Effector memory CD4-positive, alpha-beta T cell (primary cell): ENCODE results near the gene IL12RB2.

Source experiments
- DNase-seq, 3 donors: peaks; one replicate each; pipeline ENCODE4 v3.0.0-alpha.2; 2020
- H3K27ac ChIP-seq: 2 replicates; pipeline ENCODE4 v1.7.0; 2013; ENCODE audit warnings: mild to moderate bottlenecking, low read length, moderate library complexity; ENCODE audit not compliant: insufficient read depth, poor library complexity, severe bottlenecking
- H3K27me3 ChIP-seq: replicated peaks from 2 replicates; pipeline ENCODE4 v1.7.0; 2013; ENCODE audit warnings: mild to moderate bottlenecking, low read length; ENCODE audit not compliant: insufficient read depth, control insufficient read depth, poor library complexity, severe bottlenecking
- H3K36me3 ChIP-seq: 2 replicates; pipeline ENCODE4 v1.7.0; 2013; ENCODE audit warnings: mild to moderate bottlenecking, low read length, moderate library complexity; ENCODE audit not compliant: control insufficient read depth, insufficient read depth
- H3K4me1 ChIP-seq: 2 replicates; pipeline ENCODE4 v1.7.0; 2013; ENCODE audit warnings: low read length, mild to moderate bottlenecking; ENCODE audit not compliant: control insufficient read depth, insufficient read depth, poor library complexity, severe bottlenecking
- H3K4me3 ChIP-seq: 2 replicates; pipeline ENCODE4 v1.7.0; 2013; ENCODE audit warnings: low read length, low read depth, mild to moderate bottlenecking; ENCODE audit not compliant: insufficient read depth, poor library complexity, severe bottlenecking
- H3K9me3 ChIP-seq: 2 replicates; pipeline ENCODE4 v1.7.0; 2013; ENCODE audit warnings: mild to moderate bottlenecking, low read length, moderate library complexity; ENCODE audit not compliant: control insufficient read depth

Gene IL12RB2

DNA sequence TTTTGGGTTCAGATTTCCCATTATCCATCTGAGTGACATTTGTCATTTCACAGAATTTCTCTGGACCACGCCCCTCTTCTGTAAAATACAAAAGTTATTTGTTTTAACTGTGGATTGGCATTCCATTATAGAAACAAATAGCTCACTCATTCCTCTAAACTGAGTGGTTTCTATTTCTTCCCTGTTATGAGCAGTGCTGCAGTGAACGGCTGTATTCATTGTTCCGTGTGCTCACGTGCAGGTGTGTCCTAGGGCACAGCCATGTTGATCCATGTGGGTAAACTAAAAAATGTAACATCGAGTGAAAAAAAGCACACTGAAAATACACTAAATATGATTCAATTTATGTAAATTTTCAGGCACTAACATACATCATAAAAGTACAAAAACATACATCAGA lies 27.0 kb upstream of the IL12RB2 start:
- H3K4me3 ChIP-seq: no peak overlapping the region
- no peaks in the 10 kb centered on the region for H3K27me3 ChIP-seq
- no peaks in the 10 kb centered on the region for H3K36me3 ChIP-seq
- no peak overlapping the region for H3K27ac ChIP-seq
- no peaks in the 10 kb centered on the region for H3K4me1 ChIP-seq
- DNase-seq: no peak
- no peaks in the 10 kb centered on the region for H3K9me3 ChIP-seq

GRCh38 chr1:67281244-67281643 lies 26.4 kb upstream of the IL12RB2 start:
- no peak overlapping the region for H3K27ac ChIP-seq

GRCh38 chr1:67285780-67286488 lies 21.7 kb upstream of the IL12RB2 start:
- Histone ChIP-seq H3K9me3 (no peaks in the 10 kb centered on the region), H3K4me3 (no peak overlapping the region), H3K27ac (no peak overlapping the region), H3K27me3 (no peaks in the 10 kb centered on the region), H3K4me1 (no peaks in the 10 kb centered on the region), H3K36me3 (no peaks in the 10 kb centered on the region)
- DNase-seq: no peak

More at GRCh38 chr1:67281244-67281643, 26.4 kb upstream of the IL12RB2 start:
- Histone ChIP-seq H3K36me3 (no peaks in the 10 kb centered on the region), H3K4me1 (no peaks in the 10 kb centered on the region), H3K27me3 (no peaks in the 10 kb centered on the region), H3K4me3 (no peak overlapping the region), H3K9me3 (no peaks in the 10 kb centered on the region)
- DNase-seq: no peak

- DNase-seq: no peak
- Histone ChIP-seq H3K36me3 (no peaks in the 10 kb centered on the region), H3K4me3 (no peak overlapping the region), H3K9me3 (no peaks in the 10 kb centered on the region), H3K4me1 (no peaks in the 10 kb centered on the region), H3K27me3 (no peaks in the 10 kb centered on the region), H3K27ac (no peak overlapping the region)
These were observed 17.4 kb upstream of the IL12RB2 start for GRCh38 chr1:67290236-67290635.

GRCh38 chr1:67294836-67295617 lies 12.6 kb upstream of the IL12RB2 start:
- H3K4me3 ChIP-seq: no peak overlapping the region
- no peaks in the 10 kb centered on the region for H3K9me3 ChIP-seq
- no peak overlapping the region for H3K27ac ChIP-seq
- H3K36me3 ChIP-seq: no peaks in the 10 kb centered on the region
- no peak for DNase-seq
- no peaks in the 10 kb centered on the region for H3K27me3 ChIP-seq
- no peaks in the 10 kb centered on the region for H3K4me1 ChIP-seq

GRCh38 chr1:67298762-67299161 lies 8.9 kb upstream of the IL12RB2 start:
- Histone ChIP-seq H3K4me3 (no peak overlapping the region), H3K27ac (no peak overlapping the region), H3K27me3 (no peaks in the 10 kb centered on the region), H3K36me3 (no peaks in the 10 kb centered on the region), H3K4me1 (no peaks in the 10 kb centered on the region), H3K9me3 (no peaks in the 10 kb centered on the region)
- no peak for DNase-seq

DNA sequence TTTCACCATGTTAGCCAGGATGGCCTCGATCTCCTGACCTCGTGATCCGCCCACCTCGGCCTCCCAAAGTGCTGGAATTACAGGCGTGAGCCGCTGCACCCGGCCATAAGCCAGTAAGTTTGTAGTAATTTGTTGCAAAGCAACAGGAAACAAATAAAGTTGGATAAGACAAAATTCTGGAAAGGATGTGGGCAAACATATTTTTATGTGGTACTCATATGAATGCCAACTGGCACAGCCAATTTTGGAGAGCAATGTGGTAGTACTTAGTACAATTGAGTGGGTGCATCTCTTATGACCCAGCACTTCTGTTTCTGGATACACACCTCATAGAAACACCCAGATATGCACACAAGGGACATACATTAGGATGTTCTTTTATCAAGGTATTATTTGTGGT lies 8.4 kb upstream of the IL12RB2 start:
- no peaks in the 10 kb centered on the region for H3K27me3 ChIP-seq
- no peak for DNase-seq
- no peak overlapping the region for H3K27ac ChIP-seq
- H3K4me1 ChIP-seq: no peaks in the 10 kb centered on the region
- H3K4me3 ChIP-seq: no peak overlapping the region
- no peaks in the 10 kb centered on the region for H3K9me3 ChIP-seq
- no peaks in the 10 kb centered on the region for H3K36me3 ChIP-seq

DNA sequence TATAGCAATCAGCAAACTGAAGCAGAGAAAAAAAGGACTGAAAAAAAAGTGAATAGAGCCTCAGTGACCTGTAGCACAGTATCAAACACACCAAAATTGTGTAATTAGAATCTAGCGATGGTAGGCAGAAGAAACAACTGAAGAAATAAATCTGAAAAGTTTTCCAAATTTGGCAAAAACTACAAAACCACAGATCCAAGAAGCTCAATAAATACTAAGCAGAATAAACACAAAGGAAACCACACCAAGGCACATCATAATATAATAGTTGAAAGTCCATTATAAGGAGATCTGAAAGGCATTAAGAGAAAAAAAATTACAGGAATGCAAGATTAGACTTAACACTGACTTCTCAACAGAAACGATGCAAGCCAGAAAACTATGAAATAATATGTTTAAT lies 7.1 kb upstream of the IL12RB2 start:
- Histone ChIP-seq H3K27ac (no peak overlapping the region), H3K4me1 (no peaks in the 10 kb centered on the region), H3K4me3 (no peak overlapping the region), H3K27me3 (no peaks in the 10 kb centered on the region), H3K9me3 (no peaks in the 10 kb centered on the region), H3K36me3 (no peaks in the 10 kb centered on the region)
- DNase-seq: no peak

DNA sequence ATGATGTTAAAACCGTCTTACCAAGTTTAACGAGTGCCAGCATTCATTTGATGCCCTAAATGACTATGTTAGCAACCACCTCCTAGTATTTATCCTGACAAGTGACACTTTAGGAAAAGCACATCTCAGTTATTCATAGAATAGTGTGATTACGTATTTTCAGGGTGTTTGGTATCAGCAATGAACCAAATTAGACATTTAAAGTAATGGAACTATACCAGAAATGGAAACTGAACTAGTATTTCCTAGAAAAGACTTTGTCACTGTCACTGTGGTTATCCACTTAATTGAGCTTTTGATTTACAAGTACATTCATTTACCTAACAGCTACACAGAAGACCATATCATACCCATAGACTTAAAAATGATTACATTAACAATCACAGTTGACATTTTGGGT lies 3.6 kb upstream of the IL12RB2 start:
- DNase-seq: no peak
- H3K36me3 ChIP-seq: no peaks in the 10 kb centered on the region
- peaks cover 6% of the 10 kb centered on the region for H3K27me3 ChIP-seq
- H3K4me1 ChIP-seq: peaks cover 10% of the 10 kb centered on the region
- no peak overlapping the region for H3K4me3 ChIP-seq
- H3K27ac ChIP-seq: no peak overlapping the region
- no peaks in the 10 kb centered on the region for H3K9me3 ChIP-seq

DNA sequence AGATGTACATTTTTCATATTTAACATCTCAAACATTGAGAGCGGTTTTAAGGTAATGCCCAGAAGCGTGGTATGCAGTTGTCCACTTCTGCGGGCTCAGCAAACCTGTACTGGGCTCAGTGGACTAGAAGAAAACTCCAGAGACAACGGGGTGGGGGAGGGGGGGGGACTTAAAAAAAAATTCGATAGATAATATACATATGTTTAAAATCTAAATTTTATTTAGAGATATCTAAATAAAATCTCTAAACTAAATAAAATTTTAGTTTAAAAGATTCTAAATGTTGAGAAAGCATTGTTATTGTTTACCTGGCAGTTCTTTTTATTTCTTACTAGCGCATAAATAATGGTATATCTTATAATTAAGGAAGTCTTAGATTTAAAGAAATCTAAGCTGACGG lies 1.1 kb upstream of the IL12RB2 start:
- Histone ChIP-seq H3K27ac (no peak overlapping the region), H3K4me3 (no peak overlapping the region), H3K27me3 (peaks cover 6% of the 10 kb centered on the region)

More for the DNA sequence above, 1.1 kb upstream of the IL12RB2 start:
- DNase-seq: no peak
- Histone ChIP-seq H3K9me3 (no peaks in the 10 kb centered on the region), H3K4me1 (peaks cover 10% of the 10 kb centered on the region), H3K36me3 (no peaks in the 10 kb centered on the region)
